ENCODE measurements around the gene KRTAP20-2. TPM values are rescaled to one million over a fixed set of nuclear protein-coding genes. Genes with fewer than 3 reads are reported as not detected.

The KRTAP20-2 gene
- total RNA-seq, 1 donor from 2014 or later: not detected

DNA sequence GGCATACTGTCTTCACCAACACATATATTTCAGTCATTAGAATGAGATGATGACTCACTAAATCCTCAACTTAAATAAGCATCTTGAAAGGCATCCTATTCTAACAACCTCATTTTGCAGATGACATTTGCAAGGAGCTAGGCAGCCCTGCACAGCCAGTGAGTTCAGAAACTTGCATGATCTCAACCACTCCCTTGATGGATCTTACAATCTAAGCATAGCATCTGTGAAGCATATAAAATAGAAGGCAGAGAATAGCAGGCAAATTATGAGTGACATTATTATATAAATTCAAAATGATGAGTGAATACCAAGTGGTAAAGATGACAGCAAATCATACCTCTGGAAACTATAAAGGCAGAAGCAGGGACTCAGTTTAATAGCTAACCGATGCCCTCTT is 39.3 kb downstream of the KRTAP20-2 start:
- DNase-seq (ENCODE audit: low spot score): no peak

DNA sequence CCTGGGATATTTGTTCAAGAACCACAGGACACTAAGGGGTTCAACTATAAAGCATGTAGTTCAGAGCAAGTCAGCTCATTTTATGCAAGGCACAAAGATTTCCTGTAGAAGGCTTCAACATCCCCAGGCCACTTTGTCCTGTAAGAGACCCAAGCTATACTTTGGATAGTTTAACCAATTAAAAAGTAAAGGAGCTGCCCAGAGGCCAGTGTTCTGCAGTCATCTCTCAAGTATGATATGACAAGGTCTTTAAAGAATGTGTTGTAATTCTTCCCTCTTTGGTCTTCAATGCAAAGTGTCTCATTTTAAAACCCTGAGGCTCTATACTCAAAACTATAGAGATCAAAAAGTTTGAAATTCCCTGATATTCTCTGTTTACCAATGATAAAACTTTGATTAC is 41.7 kb downstream of the KRTAP20-2 start:
- DNase-seq (ENCODE audit: low spot score): no peak

- no peak for DNase-seq (ENCODE audit: low spot score)
Measured at GRCh38 chr21:30680586-30680985, 45.6 kb downstream of the KRTAP20-2 start.

DNA sequence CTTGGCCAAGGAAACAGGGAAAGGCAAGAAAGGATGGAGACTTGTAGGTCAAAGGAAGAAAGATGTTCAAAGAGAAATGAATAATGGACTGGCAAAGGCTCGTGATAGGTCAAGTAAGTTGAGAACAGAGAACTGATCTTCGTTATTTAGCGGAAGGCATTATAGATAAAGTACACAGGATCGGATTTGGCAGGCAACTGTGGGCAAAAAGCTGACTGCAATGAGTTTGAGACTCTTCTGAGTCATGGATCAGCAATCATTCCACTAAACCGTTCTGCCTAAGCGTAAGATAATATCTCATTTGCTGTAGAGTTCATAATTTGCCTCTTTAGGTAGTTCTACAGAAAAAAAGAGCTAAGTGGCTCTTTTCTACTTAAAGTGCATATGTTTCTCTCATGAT is 49.5 kb downstream of the KRTAP20-2 start:
- DNase-seq (ENCODE audit: low spot score): no peak

Other genes with a start within 250 kb of the KRTAP20-2 start
- gene KRTAP13-1, start 239.2 kb upstream of the KRTAP20-2 start, total RNA-seq: not detected
- not detected for gene KRTAP13-3, start 209.3 kb upstream of the KRTAP20-2 start, total RNA-seq
- not detected for gene KRTAP13-4, start 205.0 kb upstream of the KRTAP20-2 start, total RNA-seq
- gene KRTAP15-1, start 194.9 kb upstream of the KRTAP20-2 start, total RNA-seq: not detected
- not detected for gene KRTAP19-1, start 154.8 kb upstream of the KRTAP20-2 start, total RNA-seq
- gene KRTAP19-2, start 147.8 kb upstream of the KRTAP20-2 start, total RNA-seq: not detected
- not detected for gene KRTAP19-3, start 143.2 kb upstream of the KRTAP20-2 start, total RNA-seq
- gene KRTAP19-4, start 138.0 kb upstream of the KRTAP20-2 start, total RNA-seq: not detected
- not detected for gene KRTAP19-5, start 133.1 kb upstream of the KRTAP20-2 start, total RNA-seq
- not detected for gene KRTAP19-6, start 93.3 kb upstream of the KRTAP20-2 start, total RNA-seq
- not detected for gene KRTAP19-7, start 73.9 kb upstream of the KRTAP20-2 start, total RNA-seq
- gene KRTAP22-2, start 44.8 kb upstream of the KRTAP20-2 start, total RNA-seq: not detected
- gene KRTAP6-3, start 42.8 kb upstream of the KRTAP20-2 start, total RNA-seq: not detected
- not detected for gene KRTAP6-2, start 36.3 kb upstream of the KRTAP20-2 start, total RNA-seq
- gene KRTAP22-1, start 34.1 kb upstream of the KRTAP20-2 start, total RNA-seq: not detected
- not detected for gene KRTAP6-1, start 21.3 kb upstream of the KRTAP20-2 start, total RNA-seq
- not detected for gene KRTAP20-1, start 18.8 kb upstream of the KRTAP20-2 start, total RNA-seq
- gene KRTAP20-4, start 14.6 kb upstream of the KRTAP20-2 start, total RNA-seq: not detected
- not detected for gene KRTAP20-3, start 7.7 kb downstream of the KRTAP20-2 start, total RNA-seq
- gene KRTAP21-3, start 83.6 kb downstream of the KRTAP20-2 start, total RNA-seq: not detected
- not detected for gene KRTAP21-2, start 112.1 kb downstream of the KRTAP20-2 start, total RNA-seq
- not detected for gene KRTAP21-1, start 120.2 kb downstream of the KRTAP20-2 start, total RNA-seq
- gene KRTAP8-1, start 178.1 kb downstream of the KRTAP20-2 start, total RNA-seq: not detected
- not detected for gene KRTAP7-1, start 194.6 kb downstream of the KRTAP20-2 start, total RNA-seq
- 0.23 TPM for gene KRTAP11-1, start 246.4 kb downstream of the KRTAP20-2 start, total RNA-seq

All from mucosa of gallbladder (tissue), 1 donor.